GM19455 (cell line): Measurements from ENCODE around the gene SYCE1.
"Not testable (repeated sequence)": the region's sequence is repeated elsewhere in the genome, so short reads cannot be mapped to it uniquely, and the experiment has no call there.

ENCODE experiments used
- ATAC-seq: cut with Tn5 transposase; IDR thresholded peaks from one replicate; pipeline ENCODE4 v1.9.1; 2021; ENCODE audit not compliant: unreplicated experiment

Gene SYCE1, protein sequence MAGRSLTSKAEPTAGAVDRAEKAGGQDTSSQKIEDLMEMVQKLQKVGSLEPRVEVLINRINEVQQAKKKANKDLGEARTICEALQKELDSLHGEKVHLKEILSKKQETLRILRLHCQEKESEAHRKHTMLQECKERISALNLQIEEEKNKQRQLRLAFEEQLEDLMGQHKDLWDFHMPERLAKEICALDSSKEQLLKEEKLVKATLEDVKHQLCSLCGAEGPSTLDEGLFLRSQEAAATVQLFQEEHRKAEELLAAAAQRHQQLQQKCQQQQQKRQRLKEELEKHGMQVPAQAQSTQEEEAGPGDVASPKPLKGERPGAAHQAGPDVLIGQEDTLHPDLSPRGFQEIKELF

DNA sequence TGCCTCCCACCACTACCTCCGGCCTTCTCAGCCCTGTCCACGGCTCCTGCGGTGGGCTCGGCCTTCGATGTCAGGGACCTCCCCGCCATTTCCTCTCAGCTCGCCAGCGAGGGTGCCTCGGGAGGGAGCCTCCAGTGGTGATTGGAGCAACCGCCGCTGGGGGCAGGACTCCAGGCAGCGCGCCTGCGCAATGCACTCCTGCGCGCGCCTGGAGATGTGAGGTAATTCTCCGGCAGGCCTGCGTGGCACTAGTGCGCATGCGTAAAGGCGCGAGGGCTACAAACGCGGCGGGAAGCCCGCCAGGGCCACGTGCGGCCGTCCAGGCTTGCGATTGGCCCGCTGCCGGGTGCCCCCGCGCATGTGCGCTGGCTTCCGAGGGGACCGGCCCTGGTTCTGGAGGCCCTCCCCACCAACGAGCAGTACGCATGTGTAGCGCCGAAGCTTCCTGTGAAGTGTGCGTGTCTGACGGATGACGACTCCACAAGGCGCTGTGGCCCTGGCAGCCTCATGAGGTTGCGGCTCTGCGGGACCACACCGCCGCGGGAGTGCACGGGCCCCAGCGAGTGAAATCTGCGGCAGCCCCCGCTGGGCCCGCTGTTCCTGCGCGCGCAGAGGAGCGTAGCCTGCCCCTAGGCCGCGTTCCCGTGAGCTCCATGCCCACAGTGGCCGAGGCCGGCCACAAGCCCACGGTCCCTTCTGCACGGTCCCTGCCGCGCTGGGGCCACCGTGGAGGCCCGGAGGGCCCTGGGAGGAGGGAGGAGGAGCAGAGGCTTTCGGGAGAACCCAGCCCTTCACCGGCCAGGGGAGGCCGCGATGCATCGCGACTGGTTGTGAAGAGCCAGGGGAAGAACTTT is at the start of gene SYCE1:
Gene SYCE1, minus strand, starts transcription at position 143 of the 854 bp plus-strand sequence. Its CDS starts 54 bp downstream, at position 89.
- no peak for ATAC-seq

DNA sequence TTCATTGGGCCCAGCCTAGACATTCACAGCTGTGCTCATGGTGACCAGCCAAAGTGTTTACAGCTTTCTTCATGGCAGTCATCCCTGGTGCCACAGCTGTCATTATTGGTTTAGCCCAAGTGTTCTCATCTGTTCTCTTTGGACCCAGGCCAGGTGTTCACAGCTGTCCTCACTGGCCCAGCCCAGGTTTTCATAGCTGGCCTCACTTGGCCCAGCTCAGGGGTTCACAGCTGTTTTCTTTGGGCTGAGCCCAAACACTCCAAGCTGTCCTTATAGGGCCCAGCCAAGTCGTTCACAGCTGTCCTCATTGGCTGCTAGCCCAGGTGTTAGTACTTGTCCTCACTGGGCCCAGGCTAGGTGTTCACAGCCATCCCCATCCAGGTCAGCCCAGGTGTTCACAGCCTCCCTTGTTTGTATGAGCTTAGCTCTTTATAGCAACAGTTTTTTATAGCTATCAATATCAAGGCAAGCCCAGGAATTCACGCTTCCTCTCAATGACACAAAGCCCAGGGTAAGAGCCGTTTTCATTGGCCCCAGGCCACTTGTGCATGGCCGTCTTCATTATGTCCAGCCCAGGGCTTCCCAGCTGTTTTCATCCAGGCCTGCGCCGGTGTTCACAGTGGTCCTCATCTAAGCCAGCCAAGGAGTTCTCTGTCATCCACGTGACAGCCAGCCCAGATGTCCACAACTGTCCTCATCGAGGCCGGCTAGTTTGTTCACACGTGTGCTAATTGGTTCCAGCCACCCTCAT is 49.6 kb upstream of the SYCE1 start:
- ATAC-seq = no peak

DNA sequence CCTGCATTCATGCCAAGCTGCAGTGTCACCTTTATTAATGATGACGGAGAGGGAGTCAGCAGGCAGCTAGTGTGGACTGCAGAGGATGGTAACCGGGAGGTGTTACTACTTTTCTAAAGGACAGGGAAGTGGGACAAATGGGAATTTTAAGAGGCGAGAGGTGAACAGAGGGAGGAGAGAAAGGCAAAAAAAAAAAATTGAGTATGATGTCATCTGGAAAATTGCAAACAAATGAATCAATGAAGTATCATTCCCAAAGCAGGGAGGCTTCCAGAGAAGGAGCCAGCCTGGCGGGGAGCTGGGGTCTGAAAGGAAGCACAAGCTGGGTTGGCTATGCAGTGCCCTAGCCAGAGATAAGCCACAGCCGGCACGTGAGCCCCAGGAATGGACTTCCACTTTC is 48.3 kb upstream of the SYCE1 start:
- ATAC-seq = no peak

GRCh38 chr10:133611079-133611478 is 45.7 kb upstream of the SYCE1 start:
- no peak for ATAC-seq

- ATAC-seq = no peak
Observed at GRCh38 chr10:133608855-133609254, 43.5 kb upstream of the SYCE1 start.

- ATAC-seq = not testable (repeated sequence)
Observed at GRCh38 chr10:133603434-133603833, 38.1 kb upstream of the SYCE1 start.

DNA sequence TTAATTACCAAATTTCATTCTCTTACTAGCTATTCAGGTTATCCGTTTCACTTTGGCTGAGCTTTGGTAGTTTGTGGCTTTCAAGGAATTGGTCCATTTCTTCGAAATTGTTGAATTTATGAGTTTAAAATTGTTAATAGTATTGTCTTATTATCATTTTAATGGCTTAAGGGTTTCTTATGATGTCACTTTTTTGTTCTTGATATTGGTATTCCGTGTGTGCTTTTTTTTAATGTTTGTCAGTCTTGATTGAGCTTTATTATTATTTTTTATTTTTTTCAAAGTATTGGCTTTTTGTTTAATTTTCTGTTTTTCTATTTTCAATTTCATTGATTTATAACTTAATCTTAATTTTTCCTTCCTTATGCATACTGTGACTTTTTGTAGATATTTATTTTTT is 35.3 kb upstream of the SYCE1 start:
- no peak for ATAC-seq

DNA sequence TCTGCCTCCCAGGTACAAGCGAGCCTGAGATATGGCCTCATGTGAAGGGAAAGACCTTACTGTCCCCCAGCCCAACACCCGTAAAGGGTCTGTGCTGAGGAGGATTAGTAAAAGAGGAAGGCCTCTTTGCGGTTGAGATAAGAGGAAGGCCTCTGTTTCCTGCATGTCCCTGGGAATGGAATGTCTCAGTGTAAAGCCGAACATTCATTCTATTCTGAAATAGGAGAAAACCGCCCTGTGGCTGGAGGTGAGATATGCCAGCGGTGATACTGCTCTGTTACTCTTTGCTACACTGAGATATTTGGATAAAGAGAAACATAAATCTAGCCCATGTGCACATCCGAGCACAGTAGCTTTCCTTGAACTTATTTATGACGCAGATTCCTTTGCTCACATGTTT is 34.5 kb upstream of the SYCE1 start:
- ATAC-seq = not testable (repeated sequence)

- no peak for ATAC-seq
Observed at GRCh38 chr10:133592716-133593115, 27.3 kb upstream of the SYCE1 start.

GRCh38 chr10:133590970-133591359 is 25.6 kb upstream of the SYCE1 start:
- no peak for ATAC-seq

DNA sequence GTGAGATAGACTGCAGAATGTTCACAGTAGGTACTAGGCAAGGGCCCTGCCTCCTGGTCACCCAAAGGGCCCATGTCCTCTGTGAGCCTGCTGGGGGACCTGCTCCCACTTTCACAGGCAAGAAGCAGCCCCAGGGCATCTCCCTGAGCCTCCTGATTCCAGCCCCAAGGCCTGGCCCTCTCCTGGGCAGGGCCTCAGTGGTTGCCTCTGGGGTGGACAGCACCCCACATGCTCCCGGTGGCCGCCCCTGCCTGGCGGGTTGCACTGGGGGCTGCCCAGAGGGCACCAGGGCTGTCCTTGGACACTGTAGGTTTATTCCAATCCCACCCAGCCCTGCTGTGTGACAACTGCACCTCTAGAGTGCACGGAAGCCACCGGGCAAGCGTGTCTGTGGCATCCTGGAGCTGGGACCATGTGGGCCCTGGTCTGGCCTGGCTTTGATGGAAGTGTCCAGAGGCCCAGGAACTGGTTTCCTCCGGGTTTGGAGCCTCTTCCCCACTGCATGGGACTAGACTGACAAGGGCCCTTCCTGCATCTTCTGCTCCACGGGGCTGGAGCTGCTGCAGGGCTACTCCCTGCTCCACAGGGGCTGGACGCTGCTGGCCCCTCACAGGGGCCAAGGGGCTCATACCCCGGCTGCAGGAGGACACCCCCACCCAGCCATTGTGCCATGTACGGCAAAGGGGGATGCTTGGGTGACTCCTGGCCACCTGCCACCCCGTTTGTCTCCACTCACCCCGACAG is 25.0 kb upstream of the SYCE1 start:
- ATAC-seq = no peak

DNA sequence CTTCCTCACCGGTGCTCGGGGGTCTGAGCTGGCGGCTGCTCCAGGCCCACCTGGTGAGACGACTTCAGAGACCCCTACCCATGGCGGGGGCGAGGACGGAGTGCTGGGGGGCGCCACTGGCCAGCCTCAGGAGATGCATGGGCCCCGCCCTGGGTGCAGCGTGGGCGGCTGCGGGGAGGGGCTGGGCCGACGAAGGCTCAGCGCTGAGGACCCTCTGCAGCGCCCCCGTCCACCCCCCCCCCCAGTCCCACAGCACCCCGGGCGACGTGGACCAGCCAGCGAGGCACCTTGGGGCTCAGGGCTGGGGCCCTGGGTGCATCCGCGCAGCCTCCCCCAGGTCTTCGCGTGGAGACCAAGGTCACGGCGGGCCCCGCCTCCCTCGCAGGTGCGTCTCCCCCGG is 11.7 kb upstream of the SYCE1 start:
- not testable (repeated sequence) for ATAC-seq

DNA sequence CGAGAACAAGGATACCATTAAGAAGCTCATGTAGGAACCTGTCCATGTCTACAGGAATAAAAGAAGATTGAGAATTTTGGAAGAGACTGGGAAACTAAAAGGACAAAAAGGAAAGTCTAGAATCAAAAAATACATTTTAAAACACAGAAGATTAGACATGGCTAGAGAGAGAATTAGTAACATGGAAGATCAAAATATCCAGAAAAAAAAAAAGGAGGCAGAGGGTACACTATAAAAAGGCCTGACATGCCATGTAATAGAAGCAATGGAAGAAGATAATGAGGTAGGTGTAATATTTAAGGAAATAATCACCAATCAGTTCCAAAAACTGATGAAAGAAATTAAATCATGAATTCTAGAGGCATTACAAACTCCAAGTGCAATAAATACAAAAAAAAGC is 8.1 kb upstream of the SYCE1 start:
- ATAC-seq = not testable (repeated sequence)

DNA sequence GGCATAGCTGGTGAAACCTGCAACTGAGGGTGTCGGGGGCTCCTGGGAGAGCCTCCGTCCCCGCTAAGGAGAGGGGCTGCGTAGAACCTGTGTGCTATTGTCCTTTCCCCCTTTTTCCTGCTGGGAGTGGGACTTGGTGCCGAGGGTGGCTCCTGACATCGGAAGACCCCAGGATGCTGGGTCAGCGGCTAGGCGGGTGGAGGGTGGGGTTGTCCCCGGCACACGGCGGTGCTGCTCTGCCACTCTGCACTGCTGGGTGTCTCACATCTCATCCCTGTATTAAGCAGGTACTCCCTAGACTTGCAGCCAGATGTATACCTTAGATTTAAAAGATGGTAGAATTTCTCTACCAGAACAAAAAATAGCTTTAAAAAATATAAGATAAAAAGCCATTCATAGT is 6.7 kb upstream of the SYCE1 start:
- not testable (repeated sequence) for ATAC-seq

- ATAC-seq = not testable (repeated sequence)
Observed at GRCh38 chr10:133569801-133570200, 4.4 kb upstream of the SYCE1 start.

DNA sequence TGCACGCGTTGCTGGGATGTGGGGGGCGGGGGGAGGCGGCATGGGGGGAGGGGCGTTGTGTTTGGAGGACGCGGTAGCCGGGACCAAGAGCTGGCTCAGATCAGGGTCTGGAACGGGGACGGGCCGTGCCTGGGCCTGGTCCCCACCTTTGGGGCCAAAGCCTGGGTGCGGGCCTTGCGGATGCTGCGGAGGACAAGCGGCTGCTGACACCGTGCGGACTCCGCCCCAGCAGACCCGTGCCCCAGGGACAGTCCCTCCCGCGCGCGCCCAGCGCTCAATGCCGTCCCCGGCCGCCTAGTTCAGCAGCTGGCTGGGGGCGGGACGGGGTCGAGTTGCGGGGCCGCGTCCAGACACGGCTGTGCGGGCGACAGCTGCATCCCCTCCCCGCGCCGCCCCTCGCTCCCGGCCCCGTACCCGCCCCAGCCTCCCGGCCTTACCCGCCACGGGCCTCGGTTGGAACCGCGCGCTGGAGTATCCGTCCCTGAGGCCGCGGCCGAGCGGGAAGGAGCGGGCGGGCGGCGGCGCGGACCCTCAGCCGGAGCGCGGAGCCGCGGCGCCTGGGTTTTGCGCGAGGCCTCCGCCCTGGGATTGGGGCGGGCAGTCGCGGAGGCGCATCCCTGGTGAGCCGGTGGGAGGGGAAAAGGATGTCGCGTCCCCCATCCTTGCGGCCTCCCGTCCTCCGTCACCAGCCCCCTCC is 3.6 kb upstream of the SYCE1 start:
- not testable (repeated sequence) for ATAC-seq

DNA sequence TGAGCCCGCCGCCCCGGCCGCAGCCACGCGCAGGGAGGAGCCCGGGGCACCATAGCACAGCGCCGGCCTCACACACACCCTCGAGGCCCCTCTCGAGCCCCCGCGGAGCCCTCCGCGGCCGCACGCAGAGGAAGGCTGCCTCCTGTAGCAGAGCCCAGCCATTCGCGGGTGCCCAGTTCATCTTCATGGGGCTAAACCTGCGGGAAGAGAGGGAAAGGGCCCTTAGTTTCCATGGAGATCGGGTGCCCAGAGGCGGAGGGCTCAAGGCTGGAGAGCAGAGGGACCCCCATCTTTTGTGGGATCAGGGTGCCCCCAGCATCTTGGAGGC is 2.9 kb upstream of the SYCE1 start:
- no peak for ATAC-seq

DNA sequence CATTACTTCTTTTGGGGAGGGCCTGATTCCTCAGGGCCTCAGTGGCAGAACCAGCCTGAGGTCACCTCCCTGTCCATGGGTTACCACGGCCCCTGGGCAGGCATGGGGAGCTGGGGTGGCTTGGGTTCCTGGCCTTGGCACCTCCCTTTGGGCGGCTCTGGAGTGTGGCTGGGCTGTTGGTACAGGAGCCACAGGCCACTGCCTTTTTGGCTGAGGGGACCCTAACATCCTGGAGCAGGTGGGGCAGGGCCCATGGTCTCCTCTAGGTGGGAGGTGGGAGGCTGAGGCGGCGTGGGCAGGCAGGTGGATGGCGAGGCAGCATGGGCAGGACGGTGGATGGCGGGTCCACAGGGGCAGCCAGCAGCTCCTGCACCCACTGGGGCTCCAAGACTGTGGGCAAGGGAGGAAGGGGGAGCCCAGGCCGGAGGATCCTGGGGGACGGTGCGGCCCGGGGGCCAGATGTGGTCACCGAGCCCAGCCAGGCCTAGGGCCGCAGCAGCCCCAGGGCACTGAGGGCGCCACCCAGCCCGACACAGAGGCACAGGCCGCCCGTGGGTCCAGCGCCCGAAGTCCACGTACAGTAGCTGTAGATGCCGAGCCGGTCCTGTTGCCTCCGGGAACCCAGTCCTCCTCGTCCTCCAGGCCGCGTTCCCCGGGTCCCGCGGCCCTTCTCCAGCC is 2.4 kb upstream of the SYCE1 start:
- ATAC-seq = no peak

GRCh38 chr10:133567119-133567518 is 1.7 kb upstream of the SYCE1 start:
- ATAC-seq = no peak

GRCh38 chr10:133564816-133565215 is 567 bp downstream of the SYCE1 start:
- ATAC-seq = no peak
